ENCODE measurements around the gene PNMA6E.

PNMA6E gene

GRCh38 chrX:153401133-153401764, at the start of gene PNMA6E:
Gene PNMA6E (minus strand): TSS chrX:153401350. CDS start chrX:153398849, 2,501 bp downstream.
- DNase-seq, result no peak

DNA sequence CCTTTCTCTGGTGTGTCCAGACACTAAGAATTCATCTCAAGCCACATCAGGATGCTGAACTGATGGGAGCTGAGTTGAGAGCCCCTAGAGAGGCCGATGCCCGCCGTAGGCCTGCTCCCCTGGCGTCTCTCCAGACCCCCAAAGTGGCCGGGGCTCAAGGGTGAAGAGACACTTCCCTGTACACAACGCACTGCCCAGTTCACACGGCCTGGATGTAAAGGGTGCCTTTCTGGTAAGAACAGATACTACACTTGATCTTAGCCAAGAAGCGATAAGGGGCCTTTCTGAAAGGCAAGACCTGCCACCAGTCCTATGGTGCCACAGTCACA, 49.8 kb upstream of the PNMA6E start:
- DNase-seq, result no peak

GRCh38 chrX:153450114-153450948, 49.2 kb upstream of the PNMA6E start:
- DNase-seq, result no peak

DNA sequence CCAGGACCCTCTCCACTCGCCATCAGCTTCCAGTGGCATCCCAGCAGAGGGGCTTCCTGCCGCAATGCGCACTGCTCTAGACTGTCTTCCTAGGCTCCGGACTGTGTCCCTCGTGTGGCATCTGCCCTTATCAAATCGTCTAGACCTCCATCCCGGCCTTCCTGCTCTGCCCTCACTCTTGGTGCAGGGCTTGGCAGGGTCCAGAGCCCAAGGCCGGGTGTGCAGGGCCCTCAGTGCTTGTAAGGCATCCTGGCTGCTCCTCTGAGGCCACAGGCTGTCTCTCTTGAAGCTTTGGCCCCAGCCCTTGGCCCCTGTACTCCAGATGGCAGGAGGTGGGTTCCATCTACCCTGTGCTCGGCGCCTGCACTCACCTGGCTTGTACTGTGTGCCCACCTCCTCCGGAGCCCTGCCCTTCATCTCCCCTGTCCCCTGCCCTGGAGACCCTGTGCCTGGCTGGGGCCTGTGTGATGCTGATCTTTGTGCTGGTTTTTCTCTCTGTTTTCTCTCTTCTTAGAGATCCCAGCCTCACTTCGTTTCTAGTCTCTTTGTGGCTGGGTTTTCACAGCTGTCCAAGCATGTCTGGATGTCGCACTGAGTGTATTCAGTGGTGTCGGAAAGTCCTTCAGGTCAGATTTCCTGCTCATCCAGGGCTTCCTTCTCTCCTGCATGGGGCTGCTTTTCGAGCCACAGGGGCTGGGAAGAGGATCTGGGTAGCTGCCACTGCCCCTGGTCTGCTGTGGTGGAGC, 48.4 kb upstream of the PNMA6E start:
- DNase-seq, result no peak

GRCh38 chrX:153448556-153449367, 47.6 kb upstream of the PNMA6E start:
- DNase-seq, result no peak

DNA sequence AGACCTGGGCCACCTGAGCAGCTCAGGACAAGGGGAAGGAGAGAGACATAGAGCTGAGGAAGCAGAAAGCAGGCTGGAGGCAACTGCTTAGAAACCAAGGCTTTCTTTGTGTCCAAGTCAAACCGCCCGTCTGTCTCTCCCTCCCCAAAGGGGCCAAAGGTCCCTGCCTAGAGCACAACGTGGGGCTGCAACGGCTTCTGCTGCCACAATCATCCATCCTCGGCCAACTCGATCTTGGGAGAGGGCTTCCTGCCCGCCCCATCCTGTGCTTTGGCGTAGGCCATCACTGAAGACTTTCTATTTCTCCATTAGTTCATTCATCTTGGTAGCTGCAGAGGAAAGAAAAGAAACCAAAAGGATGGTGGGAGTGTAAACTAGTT, 46.4 kb upstream of the PNMA6E start:
- DNase-seq, result no peak

DNA sequence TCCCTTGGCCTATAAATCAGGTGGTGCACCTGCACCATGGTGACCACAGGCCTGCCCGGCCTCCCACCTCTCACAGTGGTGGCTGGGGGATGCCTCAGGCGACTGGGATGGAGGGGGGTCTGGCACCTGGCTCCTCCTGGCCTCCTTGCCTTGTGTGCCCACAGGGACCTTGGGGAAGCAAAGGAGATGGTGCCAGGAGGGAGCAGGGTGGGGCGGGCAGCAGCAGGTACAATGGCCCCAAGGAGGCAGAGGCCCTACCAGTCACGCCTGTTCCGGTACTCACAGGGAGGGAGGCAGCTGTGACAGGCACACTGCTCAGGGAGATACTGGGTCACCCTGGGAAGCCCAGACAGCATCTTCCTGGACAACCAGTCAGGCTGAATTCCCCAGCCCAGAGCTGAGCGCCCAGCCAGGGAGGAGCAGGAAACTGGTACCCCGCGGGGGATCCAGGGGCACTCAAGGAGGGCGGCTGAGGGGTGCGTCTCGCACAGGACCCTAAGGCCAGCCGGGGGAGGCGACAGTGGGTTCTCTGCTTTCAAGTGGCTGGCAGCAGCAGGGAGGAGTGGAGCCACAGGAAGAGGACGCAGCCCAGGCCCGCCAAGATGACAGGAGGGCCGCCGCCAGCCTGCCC, 45.9 kb upstream of the PNMA6E start:
- no peak for DNase-seq

GRCh38 chrX:153446636-153446936, 45.4 kb upstream of the PNMA6E start:
- DNase-seq, result no peak

GRCh38 chrX:153445856-153446635, 44.9 kb upstream of the PNMA6E start, which contains the start of gene TREX2:
Gene TREX2 (minus strand): TSS chrX:153446056. CDS start chrX:153445430, 626 bp downstream.
- no peak for DNase-seq

DNA sequence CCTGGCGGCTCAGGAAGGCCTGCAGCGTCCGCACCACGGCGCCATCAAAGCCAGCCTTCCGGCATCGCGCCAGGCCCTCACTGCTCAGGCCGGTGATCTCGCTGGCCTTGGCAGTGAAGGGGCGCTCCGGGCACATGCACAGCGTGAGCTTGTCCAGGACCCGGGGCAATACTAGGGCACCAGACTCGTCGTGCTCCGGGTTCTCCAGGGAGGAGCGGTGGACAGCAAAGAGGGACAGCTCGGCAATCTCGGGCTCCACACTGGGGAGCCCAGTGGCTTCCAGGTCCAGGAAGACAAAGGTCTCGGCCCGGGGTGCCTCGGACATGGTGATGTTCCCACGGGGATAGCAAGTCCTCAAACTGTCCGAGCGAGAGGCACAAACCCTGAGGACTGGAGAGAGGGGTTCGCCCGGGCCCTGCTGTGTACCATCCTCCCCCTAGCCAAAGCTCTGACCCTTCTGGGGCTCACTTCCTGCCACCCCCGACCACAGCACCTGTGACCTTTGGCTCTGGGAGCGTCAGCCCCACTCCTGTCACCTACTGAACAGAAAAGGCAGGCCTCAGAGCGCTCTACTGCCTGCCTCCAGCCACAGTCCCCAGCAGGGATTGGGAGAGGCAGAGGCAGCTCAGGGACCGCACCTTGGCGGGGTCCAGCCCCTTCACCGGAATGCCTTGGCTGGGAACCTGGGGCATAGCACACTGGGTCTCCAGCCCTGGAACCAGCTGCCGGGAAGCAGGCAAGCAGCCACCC, 44.1 kb upstream of the PNMA6E start:
- DNase-seq, result no peak

- no peak for DNase-seq
These were observed 43.3 kb upstream of the PNMA6E start for GRCh38 chrX:153444333-153445011.

GRCh38 chrX:153443476-153444332, 42.6 kb upstream of the PNMA6E start:
- DNase-seq, result no peak

GRCh38 chrX:153442463-153442862, 41.3 kb upstream of the PNMA6E start:
- DNase-seq, result no peak

- no peak for DNase-seq
These were observed 40.8 kb upstream of the PNMA6E start for GRCh38 chrX:153441981-153442380.

- no peak for DNase-seq
These were observed 40.1 kb upstream of the PNMA6E start for GRCh38 chrX:153441296-153441695.

DNA sequence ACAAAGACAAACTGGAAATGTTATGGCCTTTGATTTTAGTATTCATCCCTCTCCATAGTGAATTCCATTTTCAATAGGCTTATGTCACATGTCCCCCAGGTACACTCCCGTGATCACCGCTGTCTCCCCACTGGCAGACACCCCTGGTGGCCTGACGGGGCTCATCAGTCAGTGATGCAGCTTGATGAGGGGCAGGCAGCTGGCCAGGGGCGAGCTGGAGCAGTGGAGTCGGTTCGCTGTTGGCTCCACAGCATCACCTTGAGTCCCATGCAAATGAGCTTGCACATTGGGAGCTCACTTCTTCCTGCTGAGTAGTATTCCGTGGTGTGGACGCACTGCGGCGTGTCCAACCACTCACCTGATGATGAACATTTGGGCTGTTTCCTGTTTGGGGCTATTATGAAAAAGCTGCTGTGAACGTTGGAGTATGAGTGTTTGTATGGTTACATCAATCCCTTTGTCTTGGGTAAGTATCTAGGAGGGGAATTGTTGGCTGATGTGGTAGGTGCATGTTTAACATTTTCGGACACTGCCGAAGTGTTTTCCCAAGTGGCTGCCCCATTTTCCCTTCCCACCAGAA, 39.5 kb upstream of the PNMA6E start:
- DNase-seq, result no peak

DNA sequence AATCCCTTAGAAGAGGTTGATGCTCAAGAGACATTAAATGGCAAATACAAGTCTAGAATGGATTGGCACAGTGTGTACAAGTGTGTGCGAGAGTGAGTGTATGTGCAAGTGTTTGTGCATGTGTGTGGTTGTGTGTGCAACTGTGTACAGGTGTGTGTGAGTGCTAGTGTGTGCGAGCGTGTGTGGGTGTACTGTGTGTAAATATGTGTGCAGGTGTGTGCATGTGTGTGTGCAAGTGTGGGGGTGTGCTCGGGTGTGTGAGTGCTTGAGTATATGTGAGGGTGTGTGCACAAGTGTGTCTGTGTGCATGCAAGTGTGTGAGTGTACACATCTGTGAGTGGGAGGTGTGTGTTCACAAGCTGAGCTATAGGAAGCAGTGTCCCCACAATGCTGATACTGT, 38.8 kb upstream of the PNMA6E start:
- no peak for DNase-seq

DNA sequence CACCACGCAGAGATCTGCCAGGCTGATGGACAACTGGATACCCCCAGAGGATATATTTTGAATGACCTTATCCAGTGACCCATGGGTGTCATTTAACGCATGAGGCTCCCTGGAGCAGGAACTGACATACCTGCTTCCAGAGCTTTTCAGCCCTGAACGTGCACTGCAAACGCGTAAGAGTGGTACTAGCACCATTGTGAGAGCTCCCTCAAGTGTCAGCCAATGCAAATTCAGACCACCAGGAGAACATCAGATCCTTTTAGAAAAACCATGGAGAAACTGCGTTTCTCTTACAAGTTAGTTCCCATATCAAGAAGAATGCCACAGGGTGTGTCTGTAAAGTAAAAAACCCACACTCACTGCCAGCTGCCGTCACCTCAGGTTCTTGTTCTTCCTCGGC, 37.4 kb upstream of the PNMA6E start:
- no peak for DNase-seq

DNA sequence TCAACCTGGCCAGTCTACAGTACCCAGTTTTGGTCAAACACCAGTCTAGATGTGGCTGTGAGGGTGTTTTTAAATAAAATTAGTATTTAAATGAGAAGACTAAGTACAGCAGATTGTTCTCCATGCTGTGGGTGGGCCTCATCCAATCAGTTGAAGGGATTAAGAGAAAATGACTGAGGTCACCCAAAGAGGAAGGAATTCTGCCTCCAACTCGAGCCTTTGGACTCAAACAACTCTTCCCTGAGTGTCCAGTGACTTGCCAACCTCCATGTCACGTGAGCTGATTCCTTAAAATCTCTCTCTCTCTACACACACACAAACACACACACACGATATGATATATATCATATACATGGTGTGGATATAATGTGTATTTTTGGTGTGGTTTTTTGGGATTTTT, 34.7 kb upstream of the PNMA6E start:
- no peak for DNase-seq

Data from activated CD4-positive, alpha-beta T cell treated with anti-CD3 and anti-CD28 coated beads for 48 hours (primary cell).